Upper lobe of right lung (tissue), 1 donor: ENCODE data around the gene ISYNA1. TPM values are rescaled to one million over a fixed set of nuclear protein-coding genes. Genes with fewer than 3 reads are reported as not detected.

Experiments used
- ATAC-seq: fragments of 200-7000 bp; cut with Tn5 transposase; one replicate; pipeline ENCODE4 v1.9.1; 2020; ENCODE audit warnings: mild to moderate bottlenecking, moderate library complexity
- DNase-seq: peaks from one replicate; pipeline ENCODE4 v3.0.0-alpha.2; 2020
- H3K27ac ChIP-seq: fragments of 200-600 bp; one replicate; pipeline ENCODE4 v1.8.0; 2022
- H3K27me3 ChIP-seq: fragments of 200-600 bp; one replicate; pipeline ENCODE4 v1.8.0; 2022; ENCODE audit warnings: mild to moderate bottlenecking
- H3K36me3 ChIP-seq: fragments of 200-600 bp; one replicate; pipeline ENCODE4 v1.8.0; 2022
- H3K4me1 ChIP-seq: fragments of 200-600 bp; one replicate; pipeline ENCODE4 v1.8.0; 2022
- H3K4me3 ChIP-seq: fragments of 200-600 bp; one replicate; pipeline ENCODE4 v1.8.0; 2022; ENCODE audit warnings: mild to moderate bottlenecking
- H3K9me3 ChIP-seq: fragments of 200-600 bp; one replicate; pipeline ENCODE4 v1.8.0; 2022
- CTCF ChIP-seq: fragments of 200-600 bp; IDR thresholded peaks from one replicate; pipeline ENCODE4 v1.8.0; 2022; ENCODE audit warnings: antibody characterized with exemption
- intact Hi-C: fragments of 100-400 bp; cut with DNase I; formaldehyde crosslinking; loops from one replicate; pipeline ENCODE4 v1.11.0; 2022
- total RNA-seq: library from RNA; stranded (reverse); fragmentation: NEBNext Ultra II Directional; extraction: Animal tissue kit (Norgen Biotek cat#: 25700); gene quantifications from one replicate; pipeline ENCODE4 v1.2.1, GENCODE V29; 2021
- donor health status: DM: no; HTN: yes; CAD: no; lungs with severe emphysema.

Gene ISYNA1
- total RNA-seq, 1 donor from 2014 or later: 34.6 TPM

DNA sequence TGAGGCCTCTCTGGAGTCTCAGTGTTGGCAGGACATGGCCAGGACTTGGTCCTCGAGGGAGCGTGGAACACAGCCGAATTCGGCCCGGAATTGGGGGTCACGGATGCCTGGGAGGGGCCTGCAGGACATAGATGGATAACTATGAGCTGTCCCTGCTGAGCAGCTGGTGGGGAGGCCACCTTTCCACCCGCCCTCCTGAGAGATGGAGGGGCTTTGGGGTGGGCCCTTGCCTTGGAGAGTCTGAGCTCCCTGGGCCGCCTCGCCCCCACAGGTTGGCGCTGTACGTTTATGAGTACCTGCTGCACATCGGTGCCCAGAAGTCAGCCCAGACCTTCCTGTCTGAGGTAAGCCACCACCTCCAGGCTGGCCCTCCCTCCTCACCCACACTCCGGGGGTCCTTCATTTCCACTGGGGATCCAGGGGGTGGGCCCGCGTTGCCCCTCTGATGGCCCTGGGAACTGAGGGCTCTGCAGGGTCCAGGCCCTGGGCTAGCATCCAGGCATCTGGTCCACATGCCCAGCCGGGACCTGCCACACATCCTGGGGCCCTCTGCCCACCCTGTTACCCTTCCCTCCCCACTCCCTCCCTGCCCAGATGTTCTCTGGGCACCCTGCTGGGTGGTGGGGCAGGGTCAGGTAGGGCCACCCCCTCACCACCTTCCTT lies 10.7 kb downstream of the ISYNA1 start:
- Histone ChIP-seq H3K9me3 (no peaks in the 10 kb centered on the region), H3K4me3 (no peak overlapping the region), H3K27me3 (no peaks in the 10 kb centered on the region), H3K36me3 (no peaks in the 10 kb centered on the region), H3K27ac (no peak overlapping the region), H3K4me1 (peaks cover 25% of the 10 kb centered on the region)
- ATAC-seq (no peak), DNase-seq (no peak)
- intact Hi-C loops: no loop called here
- no peak for TF ChIP-seq CTCF

DNA sequence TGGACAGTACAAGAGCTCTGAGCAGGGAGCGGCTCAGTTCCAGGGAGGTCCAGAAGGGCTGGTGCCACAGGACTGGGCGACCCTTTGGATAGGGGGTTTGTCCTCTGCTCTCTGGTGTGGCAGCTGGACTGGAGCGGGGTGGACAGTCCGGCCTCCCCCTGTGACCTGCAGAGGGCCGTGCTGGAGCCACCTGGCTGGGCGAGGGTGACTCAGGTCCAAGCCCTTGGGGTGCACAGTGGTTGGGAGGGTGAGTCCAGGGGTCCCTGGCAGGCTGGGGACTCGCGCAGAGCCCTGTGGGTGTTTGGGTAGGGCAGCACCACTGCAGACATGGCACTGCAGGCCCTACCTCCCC lies 11.5 kb downstream of the ISYNA1 start:
- Histone ChIP-seq H3K9me3 (no peaks in the 10 kb centered on the region), H3K27ac (no peak overlapping the region), H3K36me3 (no peaks in the 10 kb centered on the region), H3K4me3 (no peak overlapping the region), H3K27me3 (no peaks in the 10 kb centered on the region), H3K4me1 (peaks cover 27% of the 10 kb centered on the region)
- intact Hi-C loops: no loop called here
- TF ChIP-seq CTCF: no peak
- no peak for ATAC-seq
- DNase-seq: no peak

GRCh38 chr19:18425515-18426415 lies 12.2 kb downstream of the ISYNA1 start:
- no peaks in the 10 kb centered on the region for H3K27me3 ChIP-seq
- no peak for ATAC-seq
- H3K4me1 ChIP-seq: peaks cover 32% of the 10 kb centered on the region
- H3K27ac ChIP-seq: no peak overlapping the region
- H3K9me3 ChIP-seq: no peaks in the 10 kb centered on the region
- intact Hi-C loops: no loop called here
- DNase-seq: no peak
- no peak for TF ChIP-seq CTCF
- no peaks in the 10 kb centered on the region for H3K36me3 ChIP-seq
- H3K4me3 ChIP-seq: no peak overlapping the region

DNA sequence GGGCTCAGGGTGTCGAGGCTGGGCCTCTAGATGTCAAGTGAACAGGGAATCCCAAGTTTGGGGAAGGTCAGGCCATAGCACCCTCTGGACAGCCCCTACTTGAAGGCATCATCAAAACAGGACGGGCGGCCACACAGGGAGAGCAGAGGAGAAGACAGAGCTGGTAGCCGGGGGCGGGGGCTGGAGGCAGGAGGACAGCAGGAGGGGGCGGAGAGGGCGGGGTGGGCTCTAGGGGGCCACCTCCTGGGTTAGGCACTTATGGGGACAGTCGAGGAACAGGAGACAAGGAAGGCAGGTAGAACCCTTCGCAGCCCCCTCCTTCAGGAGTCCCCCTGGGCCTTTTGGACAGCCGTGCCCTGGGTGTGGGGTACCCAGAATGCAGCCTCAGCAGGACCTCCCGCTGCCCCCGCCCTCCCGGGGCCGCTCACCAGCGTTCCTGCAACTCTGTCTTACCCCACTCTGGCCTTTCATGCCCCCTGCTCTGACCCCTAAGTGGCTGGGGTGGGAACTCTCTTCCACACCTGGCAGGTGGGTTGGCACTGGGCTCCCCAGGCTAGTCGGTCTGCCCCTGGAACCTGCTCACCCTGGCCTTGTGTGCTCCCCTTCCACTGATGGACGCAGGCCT lies 12.9 kb downstream of the ISYNA1 start:
- Histone ChIP-seq H3K9me3 (no peaks in the 10 kb centered on the region), H3K27ac (no peak overlapping the region), H3K36me3 (no peaks in the 10 kb centered on the region), H3K27me3 (no peaks in the 10 kb centered on the region), H3K4me3 (no peak overlapping the region), H3K4me1 (peaks cover 39% of the 10 kb centered on the region)
- no peak for DNase-seq
- no peak for ATAC-seq
- no peak for TF ChIP-seq CTCF
- intact Hi-C loops: no loop called here

DNA sequence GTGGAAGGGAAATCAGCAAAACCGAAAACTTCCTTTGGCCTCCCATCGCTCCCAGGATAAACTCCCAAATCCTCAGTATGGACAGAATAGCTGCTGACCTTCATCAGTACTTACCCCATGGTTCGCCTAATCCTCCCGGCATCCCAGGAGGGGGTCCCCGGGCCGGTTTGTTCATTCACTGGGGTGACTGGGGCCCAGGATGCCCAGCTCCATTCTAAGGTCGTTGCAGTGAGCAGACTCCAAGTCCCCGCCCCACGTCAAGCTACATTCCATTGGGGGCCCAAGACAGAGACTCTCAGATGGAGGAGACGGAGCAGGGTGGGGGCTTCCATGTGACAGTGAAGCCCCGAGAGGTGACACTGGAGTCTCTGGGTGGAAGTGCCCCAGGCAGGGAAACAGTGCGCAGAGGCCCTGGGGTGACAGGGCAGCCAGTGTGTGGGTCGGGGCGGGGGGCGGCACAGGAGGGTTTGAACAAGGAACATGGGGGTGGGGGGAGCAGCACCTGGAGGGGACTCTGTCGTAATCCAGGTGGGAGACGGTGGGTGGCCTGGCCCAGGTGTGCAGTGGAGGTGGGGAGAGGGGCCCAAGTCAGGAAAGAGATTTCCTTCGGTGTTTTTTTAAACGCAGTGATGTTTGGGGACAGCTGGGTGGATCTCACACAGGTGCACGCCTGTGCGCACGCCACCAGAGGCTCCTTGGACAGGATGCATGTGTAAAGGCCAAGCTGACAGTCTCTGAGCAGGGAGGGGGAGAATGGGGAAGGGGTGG lies 13.6 kb downstream of the ISYNA1 start:
- Histone ChIP-seq H3K27ac (no peak overlapping the region), H3K4me1 (peaks cover 33% of the 10 kb centered on the region), H3K36me3 (no peaks in the 10 kb centered on the region), H3K9me3 (no peaks in the 10 kb centered on the region), H3K27me3 (no peaks in the 10 kb centered on the region), H3K4me3 (no peak overlapping the region)
- intact Hi-C loops: no loop called here
- no peak for TF ChIP-seq CTCF
- DNase-seq (no peak), ATAC-seq (no peak)
